SH-SY5Y (cell line): Measurements from ENCODE around the gene ORAI2.

Experiments used
- GATA2 ChIP-seq: IDR thresholded peaks from 2 replicates; pipeline ENCODE4 v1.6.1; 2011; ENCODE audit warnings: mild to moderate bottlenecking, low read depth, low read length
- GATA3 ChIP-seq: IDR thresholded peaks from 2 replicates; pipeline ENCODE4 v1.6.1; 2011; ENCODE audit warnings: low read depth, mild to moderate bottlenecking, low read length, moderate library complexity

GRCh38 chr7:102415685-102416225, 17.6 kb upstream of the ORAI2 start:
- peak; percentile 94 for TF ChIP-seq GATA2
- no peak; the same call in 1 of the 2 replicates for TF ChIP-seq GATA3
